Hematopoietic multipotent progenitor cell (in vitro differentiated cells): ENCODE results near the gene TSPAN11. TPM values are rescaled to one million over a fixed set of nuclear protein-coding genes. Genes with fewer than 3 reads are reported as not detected.
A peak's percentile ranks its signal among the peaks of the same experiment; 100 is the strongest.

Experiments used
- DNase-seq, 3 donors: peaks; one replicate each; pipeline ENCODE4 v3.0.0-alpha.2; 2011 to 2015; ENCODE audit warnings: low read depth in 2 of 3, low spot score in 2 of 3
- total RNA-seq: library from RNA; depleted of rRNA; stranded (reverse); fragments of >200 nt; gene quantifications from one replicate; pipeline ENCODE4 v1.2.3, GENCODE V29; 2012

Gene TSPAN11
- total RNA-seq, 1 donor = not detected

DNA sequence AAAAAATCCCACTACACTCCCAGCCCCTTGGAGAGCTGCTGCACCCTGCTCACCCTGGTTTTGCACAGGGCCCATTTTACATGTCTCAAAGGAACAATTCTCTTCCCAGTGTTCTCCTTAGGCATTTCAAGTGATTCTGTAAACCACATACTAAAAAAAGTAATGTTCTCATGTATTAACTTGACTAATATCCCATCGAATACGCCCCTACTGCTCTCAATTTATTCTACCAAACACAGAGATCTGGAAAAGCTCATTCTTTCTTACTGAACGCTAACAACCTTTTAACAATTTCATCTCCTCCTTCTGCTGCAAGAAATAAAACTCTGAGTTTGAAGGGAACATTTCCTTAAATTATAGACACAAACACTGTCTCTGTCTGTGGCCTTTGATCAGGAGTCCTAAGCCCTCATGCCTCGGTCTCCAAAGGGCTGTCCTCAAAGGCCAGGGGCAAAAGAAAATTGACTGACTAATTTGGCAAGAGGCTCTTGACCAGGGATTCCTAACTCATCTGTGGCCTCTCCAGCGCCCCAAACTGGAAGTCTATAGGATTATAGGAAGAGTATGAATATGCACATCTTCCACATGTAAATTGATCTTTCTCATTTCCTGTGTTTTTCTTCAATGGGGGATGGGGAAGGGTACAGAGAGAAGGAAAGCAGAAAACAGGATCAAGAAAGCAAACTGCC lies 17.1 kb upstream of the TSPAN11 start:
- DNase-seq = no peak

- no peak for DNase-seq
These were observed 16.6 kb upstream of the TSPAN11 start for GRCh38 chr12:30910038-30910350.

- DNase-seq = no peak
These were observed 15.3 kb upstream of the TSPAN11 start for GRCh38 chr12:30911207-30911606.

GRCh38 chr12:30913323-30913722 lies 13.2 kb upstream of the TSPAN11 start:
- peak in 1 of 3 donors; percentile 5 for DNase-seq

DNA sequence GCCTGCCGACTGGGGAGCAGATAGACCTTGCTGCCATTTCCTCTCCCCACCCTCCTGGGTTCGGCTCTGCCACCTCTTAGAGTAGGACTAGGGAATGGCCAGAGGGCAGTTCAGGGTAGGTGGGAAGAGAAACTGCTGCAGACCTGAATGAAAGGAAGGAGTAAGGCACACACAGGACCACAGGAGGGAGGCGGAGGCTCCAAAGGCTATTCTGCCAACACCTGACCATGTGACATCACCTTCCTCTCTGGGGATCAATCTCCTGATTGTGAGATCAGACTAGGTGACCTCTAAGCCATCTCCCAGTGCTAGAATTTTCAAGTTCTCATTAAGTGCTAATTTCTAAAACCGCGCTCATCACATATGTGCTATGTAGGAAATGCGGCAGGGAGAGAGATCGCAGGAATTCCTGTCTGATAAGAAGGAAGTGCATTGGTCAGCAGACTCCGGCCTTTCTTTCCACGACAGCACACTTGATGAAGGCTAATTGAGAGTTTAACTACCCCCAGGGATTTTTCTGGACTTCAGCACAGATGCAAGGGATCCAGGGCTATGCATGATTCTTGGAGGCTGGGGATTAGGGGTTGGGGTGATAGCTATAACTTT lies 11.5 kb upstream of the TSPAN11 start:
- no peak for DNase-seq

DNA sequence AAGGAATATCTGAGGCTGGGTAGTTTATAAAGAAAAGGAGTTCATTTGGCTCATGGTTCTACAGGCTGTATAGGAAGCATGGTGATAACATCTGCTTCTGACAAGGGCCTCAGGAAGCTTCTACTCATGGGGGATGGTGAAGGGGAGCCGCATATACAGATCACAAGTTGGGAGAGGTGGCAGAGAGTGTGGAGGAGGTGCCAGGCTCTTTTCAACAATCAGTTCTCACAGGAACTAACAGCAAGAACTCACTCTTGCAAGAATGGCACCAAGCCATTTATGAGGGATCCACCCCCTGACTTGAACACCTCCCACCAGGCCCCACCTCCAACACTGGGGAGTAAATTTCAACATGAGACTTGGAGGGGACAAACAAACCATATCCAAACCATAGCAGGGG lies 3.5 kb upstream of the TSPAN11 start:
- DNase-seq = no peak

GRCh38 chr12:30925607-30926242 lies 823 bp upstream of the TSPAN11 start:
- no peak for DNase-seq

DNA sequence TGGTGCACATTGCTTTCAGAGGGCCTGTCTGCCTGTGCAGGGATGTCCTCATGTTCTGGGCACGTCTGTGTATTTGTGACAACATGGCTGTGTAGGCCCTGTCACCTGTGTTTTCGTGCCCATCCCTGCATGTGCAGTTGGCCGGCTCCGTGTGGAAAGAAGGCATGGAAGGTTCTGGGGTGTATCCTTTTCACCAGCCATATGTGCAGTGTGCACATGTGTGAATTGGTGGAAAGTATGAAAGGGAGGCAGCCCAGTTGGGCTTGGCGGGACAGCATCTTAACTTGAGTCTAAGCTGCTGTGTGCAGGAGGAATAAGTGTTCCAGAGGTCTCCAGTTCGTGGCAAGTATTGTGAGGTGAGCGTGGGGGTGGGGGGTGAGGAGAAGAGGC lies 669 bp downstream of the TSPAN11 start:
- no peak for DNase-seq

- DNase-seq = no peak
These were observed 2.1 kb downstream of the TSPAN11 start for GRCh38 chr12:30928356-30929244.

DNA sequence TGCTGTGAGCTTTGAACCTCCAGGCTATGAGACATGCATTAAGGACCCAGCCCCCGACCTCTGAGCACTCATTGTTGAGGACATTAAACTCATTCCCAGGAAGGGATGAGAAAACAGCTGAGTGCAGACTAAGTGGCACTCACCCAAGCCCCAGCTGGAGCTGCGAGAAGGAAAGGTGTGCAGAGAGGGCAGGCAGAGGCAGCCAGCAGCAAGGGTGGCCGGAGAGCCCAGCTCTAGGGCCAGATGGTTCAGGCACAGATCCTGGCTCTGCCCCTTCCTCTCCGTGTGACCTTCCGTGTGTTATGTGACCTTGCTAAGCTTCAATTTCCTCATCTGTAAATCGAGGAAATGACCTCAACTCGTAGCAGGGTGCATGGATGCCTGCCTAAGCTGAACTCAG lies 3.7 kb downstream of the TSPAN11 start:
- no peak for DNase-seq

DNA sequence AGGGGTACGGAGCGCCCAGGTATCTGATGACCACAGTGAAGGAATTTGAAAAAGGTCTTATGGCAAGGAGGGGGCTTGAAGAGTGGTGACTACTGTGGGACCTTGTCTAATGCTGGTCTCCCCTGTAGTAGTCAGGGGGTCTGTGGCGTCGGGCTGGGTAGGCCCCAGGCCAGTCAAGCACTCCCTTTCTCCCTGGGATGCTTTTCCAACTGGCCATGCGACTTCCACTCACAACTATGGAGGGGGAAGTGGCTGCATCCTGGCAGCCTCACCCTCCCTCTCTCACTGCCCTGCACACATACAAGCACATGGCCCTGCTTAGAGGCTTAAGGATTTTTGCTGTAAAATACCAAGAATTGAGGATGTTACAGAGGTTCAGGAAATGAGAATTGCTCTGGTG lies 4.1 kb downstream of the TSPAN11 start:
- no peak for DNase-seq

DNA sequence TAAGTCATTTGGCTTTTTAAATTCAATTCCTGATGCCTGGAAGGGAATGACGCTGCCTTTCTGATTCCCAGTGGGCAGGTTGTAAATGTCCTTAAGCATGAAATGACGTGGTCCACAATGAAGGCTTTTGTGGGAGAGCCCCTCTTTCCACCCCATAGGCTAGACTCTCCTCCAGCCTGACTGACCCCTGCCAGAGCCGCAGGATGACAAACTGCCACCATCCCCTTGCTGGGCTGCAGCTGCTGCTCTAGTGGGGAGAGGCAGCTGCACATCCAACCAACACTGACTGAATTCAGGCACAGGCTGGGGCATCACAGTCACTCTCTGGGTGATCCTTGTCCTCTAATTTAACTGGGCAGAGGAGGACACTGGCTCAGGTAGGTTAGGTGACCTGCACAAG lies 6.3 kb downstream of the TSPAN11 start:
- no peak for DNase-seq

DNA sequence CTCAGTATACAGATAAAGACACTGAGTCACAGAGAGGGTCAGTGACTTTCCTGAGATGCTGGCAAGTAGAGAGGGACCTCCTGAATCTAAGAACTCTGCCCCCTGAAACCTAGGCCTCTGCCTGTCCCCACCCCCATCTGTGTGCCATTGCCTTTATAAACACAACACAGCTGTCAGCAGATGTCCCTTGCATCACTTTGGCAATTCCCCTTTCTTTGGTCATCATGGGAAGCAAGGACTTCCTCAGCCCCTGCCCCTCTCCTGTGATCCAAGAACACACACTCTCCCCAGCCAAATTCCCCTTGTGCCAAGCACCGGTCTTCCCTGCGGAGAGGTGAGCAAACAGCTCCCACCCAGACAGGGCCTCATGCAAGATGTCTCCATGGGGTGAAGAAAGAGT lies 8.3 kb downstream of the TSPAN11 start:
- DNase-seq = no peak

GRCh38 chr12:30936036-30936435 lies 9.5 kb downstream of the TSPAN11 start:
- DNase-seq = no peak

DNA sequence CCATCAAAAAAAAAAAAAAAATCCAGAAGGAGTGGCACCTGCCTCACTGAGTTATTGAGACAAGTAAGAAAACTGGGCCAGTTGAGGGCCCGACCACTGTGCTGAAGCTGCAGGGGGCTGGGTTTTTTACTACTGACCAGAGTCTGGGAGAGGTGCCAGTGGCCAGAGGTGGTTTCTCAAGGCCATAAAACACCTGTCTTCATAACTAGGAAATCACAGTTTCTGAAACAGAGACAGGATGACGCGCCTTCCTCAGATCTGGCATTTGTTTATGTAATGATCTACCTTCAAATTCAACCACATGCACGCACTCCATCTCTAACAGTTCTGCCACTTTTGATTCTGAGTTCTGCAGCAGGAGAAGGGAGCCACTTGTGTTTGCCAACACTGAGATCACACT lies 12.7 kb downstream of the TSPAN11 start:
- DNase-seq = no peak

GRCh38 chr12:30942486-30942885 lies 15.9 kb downstream of the TSPAN11 start:
- DNase-seq = no peak

DNA sequence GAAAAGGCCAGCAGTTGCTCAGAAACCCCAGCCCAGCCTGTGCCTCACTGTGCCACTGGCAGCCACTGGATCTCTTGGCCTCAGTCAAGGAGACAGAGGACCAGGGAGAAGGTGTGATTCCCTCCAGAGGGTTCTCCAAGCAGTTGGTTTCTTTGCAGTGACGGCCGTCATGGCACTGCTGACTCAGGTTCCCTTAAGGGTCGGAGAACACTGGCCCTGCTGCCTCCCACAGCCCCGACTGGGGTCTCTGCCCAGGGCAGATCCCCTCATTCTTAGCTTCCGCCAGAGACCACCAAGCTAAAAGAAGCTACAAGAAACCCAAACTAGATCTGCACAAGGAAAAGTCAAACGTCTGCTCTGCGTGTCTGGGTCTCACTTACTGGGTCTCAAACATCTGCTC lies 16.4 kb downstream of the TSPAN11 start:
- no peak for DNase-seq

- DNase-seq = no peak
These were observed 19.1 kb downstream of the TSPAN11 start for GRCh38 chr12:30945443-30946164.

DNA sequence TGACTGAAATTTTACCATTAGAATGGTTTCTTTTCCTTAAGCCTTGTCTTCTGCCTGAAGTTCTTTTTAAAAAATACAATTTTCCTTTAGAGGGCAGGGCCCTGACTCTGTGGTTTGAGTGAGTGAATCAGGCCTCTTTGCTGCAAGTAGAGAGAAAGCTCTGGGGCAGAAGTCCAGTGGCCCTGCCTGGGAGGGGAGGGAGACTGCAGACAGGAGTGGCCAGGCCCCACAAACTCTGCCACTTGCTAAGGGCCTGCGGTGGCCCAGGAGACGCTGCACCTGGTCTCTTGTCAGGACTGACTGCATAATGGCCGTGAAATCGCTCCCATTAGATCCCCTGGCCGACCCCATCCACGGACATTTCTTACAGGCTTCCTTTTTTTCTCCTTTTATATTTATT lies 25.5 kb downstream of the TSPAN11 start:
- DNase-seq = no peak

DNA sequence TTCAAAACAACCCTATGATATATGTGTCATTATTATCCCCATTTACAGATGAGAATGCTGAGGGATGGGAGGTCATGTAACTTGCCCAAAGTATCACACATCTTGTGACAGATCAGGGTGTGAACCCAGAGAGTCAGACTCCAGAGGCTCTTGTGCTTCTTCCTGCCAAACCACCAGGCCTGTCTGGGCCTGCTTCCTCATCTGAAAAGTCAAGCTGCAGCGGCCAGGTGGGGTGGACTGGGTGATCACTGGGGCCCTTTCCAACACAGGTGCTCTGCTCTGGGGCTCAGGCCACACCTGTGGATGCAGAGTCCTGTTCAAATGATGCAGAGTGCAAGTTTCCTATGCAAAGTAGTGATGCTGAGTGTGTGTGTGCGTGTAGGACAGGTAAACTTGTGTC lies 26.7 kb downstream of the TSPAN11 start:
- no peak for DNase-seq
